HuH-7 (cell line): ENCODE measurements around the gene MAP7D1.

Experiments
- DNase-seq: peaks from one replicate; pipeline ENCODE4 v3.0.0; 2011; ENCODE audit warnings: low spot score

MAP7D1 gene

DNA sequence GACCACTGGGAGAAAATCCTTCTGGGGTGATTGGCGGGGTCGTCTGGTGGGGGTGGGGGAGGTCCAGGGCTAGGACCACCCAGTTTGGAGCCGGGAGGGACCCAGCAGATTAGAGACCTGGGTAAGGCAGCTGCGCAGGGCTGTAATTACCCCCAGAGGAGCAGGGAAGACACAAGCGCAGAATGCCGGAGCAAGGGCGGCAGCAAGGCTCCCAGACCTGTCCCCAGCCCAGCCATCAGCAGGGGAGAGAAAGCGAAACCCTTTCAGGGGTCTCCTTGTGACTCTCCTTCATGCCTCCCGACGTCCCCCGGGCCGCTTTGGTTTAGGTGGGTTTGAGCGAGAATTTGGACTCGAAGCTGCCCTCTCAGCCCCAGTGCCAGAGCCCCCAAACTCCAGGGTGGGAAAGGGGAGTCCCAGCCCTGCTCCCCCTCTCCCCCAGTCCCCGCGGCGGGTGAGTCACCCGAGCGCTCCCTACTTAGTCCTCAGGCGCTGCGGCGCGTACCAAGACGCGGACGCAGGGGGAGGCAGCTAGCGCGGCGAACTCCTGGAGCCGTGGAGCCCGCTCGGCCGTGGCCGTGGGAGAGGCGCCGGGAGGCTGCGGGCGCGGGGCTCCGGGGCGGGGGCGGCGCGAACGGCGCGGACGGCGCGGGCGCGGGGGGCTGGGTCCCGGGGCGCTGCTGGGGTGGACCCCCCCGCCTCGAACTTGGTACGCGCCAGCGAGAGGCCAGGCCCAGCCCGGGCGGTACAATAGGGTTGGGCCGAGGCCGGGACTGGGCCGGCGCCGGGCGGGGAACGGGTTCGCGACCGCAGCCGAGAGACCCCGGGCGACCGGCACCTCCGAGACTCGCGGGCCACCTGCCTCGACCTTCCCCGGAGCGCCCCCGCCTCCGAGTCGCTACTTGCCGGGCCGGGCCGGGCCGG, at the start of gene MAP7D1:
TSS of gene MAP7D1 (plus strand) at position 753 of the 921 bp plus-strand sequence. CDS start 258 bp downstream, outside the sequence.
- DNase-seq, result peak; percentile 78

- no peak for DNase-seq
These were observed 49.7 kb upstream of the MAP7D1 start for GRCh38 chr1:36106269-36106668.

DNA sequence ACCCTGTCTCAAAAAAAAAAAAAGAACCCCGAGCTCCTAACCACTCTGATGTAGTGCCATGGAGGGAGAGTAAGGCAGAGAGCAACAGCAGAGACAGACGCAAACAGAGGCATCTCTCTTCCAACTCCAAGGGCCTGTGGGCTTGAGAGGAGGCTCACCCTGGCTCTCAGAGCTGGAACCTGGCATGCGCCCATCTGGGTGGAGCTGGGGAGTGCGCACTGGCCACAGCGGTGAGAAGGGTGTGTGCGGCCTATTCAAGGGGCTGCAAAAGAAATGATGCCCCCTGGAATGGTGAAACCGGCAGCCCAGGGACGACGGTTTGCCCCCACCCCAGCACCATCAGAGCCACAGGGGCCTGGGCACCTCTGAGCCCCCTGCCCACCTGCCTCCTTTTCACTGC, 48.6 kb upstream of the MAP7D1 start:
- DNase-seq, result no peak

DNA sequence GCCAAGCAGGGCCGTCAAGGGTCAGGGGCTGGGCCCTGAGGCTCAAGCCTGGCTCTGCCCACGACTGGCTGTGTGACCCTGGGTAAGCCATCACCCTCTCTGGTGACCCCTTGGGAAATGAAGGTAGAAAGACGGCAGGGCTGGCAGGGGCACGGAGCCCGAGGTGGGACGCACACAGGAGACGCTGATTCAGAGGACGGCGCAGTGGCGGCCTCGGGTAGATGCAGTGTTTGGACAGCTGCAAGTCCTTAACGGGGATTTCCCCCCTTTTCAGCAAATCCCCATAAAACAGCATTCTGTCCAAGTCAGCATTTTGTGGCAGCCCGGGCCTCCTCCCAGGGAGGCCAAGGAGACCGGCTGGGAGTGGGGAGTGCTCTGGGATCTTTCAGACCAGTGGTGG, 47.6 kb upstream of the MAP7D1 start:
- DNase-seq, result no peak

- no peak for DNase-seq
These were observed 46.8 kb upstream of the MAP7D1 start for GRCh38 chr1:36109041-36109679.

DNA sequence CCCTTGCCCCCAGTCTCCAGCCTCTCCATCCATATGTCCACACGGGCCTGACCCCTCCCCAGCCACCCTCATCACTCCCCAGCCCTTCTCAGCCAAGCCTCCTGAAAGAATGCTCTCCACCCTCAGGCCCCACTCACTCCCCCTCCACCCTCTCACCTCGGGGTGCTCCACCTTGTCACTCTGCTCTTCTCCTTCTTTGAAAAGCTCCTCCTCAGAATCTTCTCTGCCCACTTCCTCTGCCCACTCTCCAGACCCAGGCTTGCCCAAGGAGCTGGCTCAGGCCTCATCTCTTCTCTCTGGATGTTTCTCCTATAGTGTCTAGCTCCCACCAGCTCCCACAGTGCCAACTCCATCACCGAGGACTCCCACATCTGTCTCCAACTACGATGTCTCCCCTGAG, 44.8 kb upstream of the MAP7D1 start:
- DNase-seq, result no peak

- DNase-seq, result no peak
These were observed 43.1 kb upstream of the MAP7D1 start for GRCh38 chr1:36112823-36113222.

- no peak for DNase-seq
These were observed 41.6 kb upstream of the MAP7D1 start for GRCh38 chr1:36114371-36114770.

DNA sequence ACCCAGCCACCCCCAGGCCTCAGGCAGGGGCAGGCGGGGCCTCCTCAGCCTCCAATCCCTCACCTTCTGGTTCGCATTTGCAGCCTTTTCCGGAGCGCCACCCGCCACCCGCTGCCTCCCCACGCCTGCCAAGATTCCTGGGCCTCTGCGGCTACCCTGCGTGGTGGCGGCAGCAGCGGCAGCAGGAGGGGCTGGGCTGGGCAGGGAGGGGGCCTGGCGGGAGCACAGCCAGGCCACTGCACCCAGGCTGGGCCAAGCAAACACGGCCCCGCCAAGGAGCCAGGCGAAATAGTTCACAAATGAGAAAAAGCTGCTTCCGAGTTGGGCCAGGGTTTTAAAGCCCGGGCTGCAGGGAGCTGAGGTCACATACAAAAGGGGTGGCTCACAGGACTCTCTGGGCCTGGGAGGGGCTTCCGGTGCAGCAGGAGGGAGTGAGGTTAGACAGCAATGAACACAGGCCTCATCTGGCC, 40.7 kb upstream of the MAP7D1 start:
- no peak for DNase-seq

- DNase-seq, result no peak
These were observed 40.0 kb upstream of the MAP7D1 start for GRCh38 chr1:36115931-36116330.

GRCh38 chr1:36116901-36117300, 39.1 kb upstream of the MAP7D1 start:
- DNase-seq, result no peak

DNA sequence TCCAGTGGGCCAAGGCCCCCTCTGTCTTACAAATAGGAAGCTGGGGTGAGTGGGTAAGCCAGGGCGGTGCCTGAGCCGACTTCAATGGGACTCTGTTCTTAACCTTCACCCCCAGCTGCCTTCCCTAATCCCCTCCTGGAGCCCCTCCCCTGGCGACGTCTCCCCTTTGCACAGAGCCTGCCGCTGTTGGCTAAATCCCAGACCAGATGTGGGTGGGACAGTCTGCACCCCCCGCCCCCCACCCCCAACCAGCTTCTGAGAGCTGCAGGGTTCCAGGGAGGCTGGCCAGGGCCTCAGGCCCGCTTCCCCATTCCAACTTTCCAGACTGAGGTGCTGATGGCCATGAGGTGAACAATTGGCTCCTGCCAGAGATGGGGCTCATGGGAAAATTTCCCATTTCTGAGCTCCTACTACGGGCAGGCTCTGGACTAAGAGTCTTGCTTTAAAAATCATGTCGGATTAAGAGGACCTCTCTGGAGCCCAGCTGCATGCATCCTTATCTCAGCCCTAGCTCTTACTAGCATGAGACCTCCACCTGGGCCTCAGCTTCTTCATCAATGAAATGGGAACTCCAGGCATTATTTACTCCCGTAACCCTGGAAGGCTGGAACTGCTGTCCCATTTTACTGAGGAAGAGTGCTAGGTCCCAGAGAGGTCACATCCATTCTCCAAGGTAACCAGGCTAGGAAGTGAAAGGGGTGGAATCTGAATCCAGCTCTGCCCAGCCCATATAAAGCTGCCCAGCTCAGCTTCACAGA, 37.3 kb upstream of the MAP7D1 start:
- no peak for DNase-seq

DNA sequence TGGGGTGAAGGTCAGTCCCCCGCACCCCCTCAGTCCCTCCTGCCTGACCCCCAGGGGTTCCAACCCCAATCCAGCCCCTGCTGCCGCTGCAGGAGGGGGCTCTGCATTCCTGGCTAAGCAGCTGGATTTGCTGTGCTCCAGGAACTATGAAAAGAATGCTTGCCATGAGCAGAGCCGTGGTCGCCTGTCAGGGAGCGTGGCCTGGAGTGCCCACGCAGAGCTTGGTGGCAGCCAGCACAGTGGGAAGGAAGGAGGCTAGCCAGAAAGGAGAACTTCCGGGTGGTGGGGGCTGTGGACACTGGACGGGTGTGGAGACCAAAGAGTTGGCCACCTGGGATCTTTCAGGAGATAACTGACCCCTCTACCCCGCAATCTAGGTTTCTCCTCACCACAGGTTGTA, 36.5 kb upstream of the MAP7D1 start:
- DNase-seq, result no peak

DNA sequence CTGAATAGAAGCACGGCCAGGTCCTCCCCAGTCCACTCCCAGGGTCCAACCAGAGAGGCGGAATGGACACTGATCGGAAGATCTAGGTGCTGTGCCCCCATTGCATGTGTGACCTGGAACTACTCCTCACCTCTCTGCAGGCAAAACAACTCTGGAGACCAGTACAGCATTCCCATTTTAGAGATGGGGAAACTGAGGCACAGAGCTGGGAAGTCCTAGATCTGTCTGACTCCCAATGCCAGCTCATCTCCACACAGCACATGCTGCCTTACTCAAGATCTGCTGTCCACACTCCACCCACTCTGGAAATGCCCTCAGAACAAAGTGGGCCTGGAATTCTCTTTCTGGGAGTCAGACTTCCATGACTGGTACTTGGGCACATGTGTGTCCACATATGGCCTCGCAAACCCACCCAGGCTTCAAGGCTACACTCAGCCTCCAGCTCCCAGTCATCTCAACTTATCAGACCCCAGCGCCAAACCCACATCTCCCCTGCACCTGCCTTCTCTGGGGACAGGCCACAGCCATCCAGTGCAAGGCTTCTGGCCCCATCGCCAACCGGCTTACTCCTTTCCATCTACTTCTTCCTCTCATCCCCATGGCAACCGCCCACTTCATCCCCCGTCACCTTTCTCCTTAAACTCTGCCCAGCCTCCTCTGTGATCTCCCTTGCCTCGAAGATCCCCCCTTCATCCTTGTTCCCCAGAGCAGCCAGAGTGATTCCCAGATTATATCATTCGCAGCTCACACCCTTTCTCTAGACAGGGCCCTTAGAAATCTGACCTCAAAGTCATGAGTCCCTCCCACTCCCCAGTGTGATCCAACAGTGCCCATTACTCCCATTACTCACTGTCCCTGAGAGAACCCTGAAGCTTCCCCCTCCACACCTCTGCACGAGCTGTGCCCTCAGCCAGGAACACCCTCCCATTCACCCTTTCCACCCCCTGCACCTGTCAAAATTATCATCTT, 33.6 kb upstream of the MAP7D1 start:
- no peak for DNase-seq

DNA sequence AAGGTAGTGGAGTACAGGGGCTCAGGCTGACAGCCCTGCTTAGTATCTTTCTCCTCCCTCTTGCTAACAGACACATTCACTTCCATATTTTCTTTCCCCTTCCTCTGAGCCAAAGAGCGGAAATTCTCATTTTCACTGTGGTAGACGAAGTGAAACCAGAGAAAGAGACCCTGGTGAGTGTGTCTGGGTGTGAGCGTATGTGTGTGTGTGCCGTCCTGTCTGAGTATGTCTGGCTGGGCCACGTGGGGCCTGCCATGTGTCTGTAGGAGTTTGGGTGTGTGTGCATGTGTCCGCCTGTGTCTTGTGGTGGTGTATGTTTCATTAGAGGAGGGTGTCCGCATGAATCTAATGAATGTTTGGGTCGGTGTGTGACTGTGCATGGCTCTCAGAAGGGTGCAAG, 32.6 kb upstream of the MAP7D1 start:
- peak; percentile 10 for DNase-seq

DNA sequence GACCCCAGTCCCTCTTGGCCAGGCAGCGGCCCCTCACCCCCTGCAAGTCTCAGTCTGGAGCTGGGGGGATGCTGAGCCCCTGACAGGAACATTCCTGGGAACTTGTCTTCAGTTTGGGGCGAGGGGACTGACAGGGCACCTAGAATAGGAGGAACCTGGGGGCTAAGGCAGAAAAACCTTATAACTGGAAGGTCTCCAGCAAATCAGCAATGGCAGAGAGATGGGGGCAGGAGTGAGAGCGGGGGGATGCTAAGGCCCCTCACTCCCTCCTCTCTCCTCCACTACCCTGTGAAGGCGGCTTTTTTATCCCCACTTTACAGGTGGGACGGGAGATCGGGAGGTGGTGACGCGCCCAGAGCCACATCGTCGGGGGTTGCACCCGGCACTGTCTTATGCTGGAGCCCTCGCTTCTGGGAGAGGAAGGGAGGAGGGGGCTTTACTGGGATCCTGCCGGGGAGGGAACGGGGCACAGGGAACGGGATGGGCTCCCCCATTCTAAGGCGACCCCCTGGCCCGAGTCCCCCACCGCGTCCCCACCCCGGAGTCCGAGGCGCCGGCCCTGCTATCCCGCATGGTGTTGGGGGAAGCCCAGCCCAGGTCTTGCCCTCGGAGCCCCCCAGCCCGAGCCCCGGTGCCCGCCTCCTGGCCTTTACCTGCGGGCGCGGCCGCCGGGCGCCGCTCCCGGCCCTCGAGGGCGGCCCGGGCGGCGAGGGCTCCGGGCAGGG, 31.4 kb upstream of the MAP7D1 start:
- peak; percentile 16 for DNase-seq

DNA sequence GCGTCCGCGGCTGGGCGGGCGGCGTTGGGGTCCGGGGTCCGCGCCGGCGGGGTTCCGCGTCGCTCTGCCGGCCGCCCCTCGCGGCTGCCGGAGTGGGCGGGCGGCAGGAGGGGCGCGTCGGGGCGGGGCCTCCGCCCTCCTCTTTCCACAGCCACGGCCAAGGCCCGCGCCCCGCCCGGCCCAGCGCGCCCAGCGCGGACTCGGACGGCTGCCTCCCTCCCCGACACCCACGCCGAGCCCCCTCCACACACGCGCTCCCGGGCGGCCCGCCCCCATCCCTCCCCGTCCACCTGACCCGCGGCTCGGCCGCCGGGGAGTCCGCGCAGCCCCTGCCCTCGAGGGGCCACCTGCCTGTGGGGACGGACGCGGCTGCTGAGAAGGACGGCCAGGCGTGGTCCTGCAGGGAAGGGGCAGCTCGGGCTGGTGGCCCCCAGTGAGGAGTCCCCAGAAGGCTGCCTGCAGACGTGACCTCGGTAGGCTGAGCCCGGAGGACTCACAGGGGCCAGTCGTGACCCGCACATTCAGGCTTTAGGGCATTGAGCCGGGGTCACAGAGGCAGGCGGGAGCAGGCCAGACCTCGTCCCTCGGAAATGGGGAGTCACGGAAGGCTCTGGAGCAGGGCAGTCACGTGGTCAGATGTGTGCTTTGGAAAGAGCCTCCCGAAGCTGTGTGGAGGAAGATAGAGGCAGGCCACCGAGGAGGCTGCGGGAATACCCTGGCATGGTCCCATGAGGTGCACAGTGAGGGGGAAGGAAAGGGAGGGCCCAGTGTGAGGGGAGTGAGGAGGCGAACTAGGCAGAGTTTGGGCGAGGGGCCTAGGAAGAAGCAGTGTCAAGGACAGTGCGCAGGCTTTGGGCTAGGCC, 30.6 kb upstream of the MAP7D1 start, which contains the start of gene COL8A2:
TSS of gene COL8A2 (minus strand) at position 94 of the 863 bp plus-strand sequence. CDS start 24,980 bp downstream, outside the sequence.
- peak; percentile 45 for DNase-seq

DNA sequence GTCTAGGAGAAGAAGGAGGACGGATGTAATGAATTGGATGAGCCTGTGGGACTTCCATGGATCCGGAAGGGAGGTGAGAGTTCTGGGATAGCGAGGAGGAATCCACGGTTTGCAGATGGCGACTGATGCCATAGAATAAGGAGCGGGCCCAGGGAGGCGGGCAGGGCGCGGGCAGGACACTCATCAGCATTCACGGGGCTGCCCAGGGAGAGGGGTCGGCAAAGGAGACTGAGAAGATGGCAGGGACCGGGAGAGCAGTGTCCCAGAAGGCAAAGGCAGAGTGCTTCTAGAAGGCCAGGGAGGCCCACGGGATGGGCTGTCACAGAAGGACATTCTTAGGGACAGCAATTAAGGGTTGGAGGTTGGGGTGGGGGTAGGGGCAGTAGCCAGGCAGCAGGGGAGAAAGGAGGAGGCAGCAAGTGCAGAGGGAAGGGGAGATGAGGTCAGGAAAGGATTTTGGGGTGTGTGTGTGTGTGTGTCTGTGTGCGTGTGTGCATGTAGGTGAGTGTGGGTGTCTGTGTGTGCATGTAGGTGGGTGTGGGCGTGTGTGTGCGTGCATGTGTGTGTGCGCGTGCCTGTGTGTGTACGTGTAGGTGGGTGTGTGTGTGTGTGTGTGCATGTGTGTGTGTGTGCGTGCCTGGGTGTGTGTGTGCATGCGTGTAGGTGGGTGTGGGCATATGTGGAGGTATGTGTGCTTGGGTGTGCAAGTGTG, 29.8 kb upstream of the MAP7D1 start:
- peak; percentile 20 for DNase-seq
